ENCODE results near the gene ETV1. TPM values are rescaled to one million over a fixed set of nuclear protein-coding genes. Genes with fewer than 3 reads are reported as not detected.

Gene ETV1
- total RNA-seq, 1 experiment from 2014 or later = 23.3 TPM

GRCh38 chr7:13901577-13901976 is 87.9 kb downstream of the ETV1 start (continued):
- TF ChIP-seq ZNF274 (IDR thresholded peaks at IDR 0.05; ENCODE audit: low read depth, low read length) = no peak
- no peak for TF ChIP-seq POLR2AphosphoS5 (IDR thresholded peaks at IDR 0.05; ENCODE audit: low read depth, low read length)

GRCh38 chr7:13898957-13899670 is 90.4 kb downstream of the ETV1 start:
- no peak for DNase-seq (ENCODE audit: low read depth, low spot score)
- BruUV-seq (replicated peaks) = no TSS peak
- intact Hi-C loops (cut with micrococcal nuclease) = no loop called here
- Histone ChIP-seq H4K20me1 (ENCODE audit: insufficient read depth) (no peaks in the 10 kb centered on the region), H3K9me2 (ENCODE audit: insufficient read depth) (no peaks in the 10 kb centered on the region), H3K36me3 (ENCODE audit: control insufficient read depth in 1 of 2, insufficient read depth in 2 of 2, low read length in 2 of 2) (no peaks in the 10 kb centered on the region), H3K9ac (ENCODE audit: low read length) (no peak overlapping the region), H2AFZ (ENCODE audit: low read depth, low read length, poor library complexity, severe bottlenecking) (no peak overlapping the region), H3K4me1 (ENCODE audit: control insufficient read depth in 1 of 2, insufficient read depth in 2 of 2, low read length in 2 of 2) (no peaks in the 10 kb centered on the region), H3K79me2 (ENCODE audit: insufficient read depth, low read length) (no peaks in the 10 kb centered on the region), H3K27ac (ENCODE audit: low read depth, low read length) (no peak overlapping the region), H3K9me3 (ENCODE audit: control insufficient read depth in 1 of 2, insufficient read depth in 1 of 2, low read depth in 1 of 2, low read length in 2 of 2) (no peaks in the 10 kb centered on the region), H3K4me2 (ENCODE audit: low read length) (no peak overlapping the region), H3K4me3 (replicated peaks in 1 of 2; ENCODE audit: low read depth in 1 of 2, low read length in 2 of 2) (no peak overlapping the region), H3K27me3 (ENCODE audit: insufficient read depth, low read length) (no peaks in the 10 kb centered on the region)
- ChIA-PET CTCF (no interaction called here), RAD21 (ENCODE audit: low non-redundant PET in 1 of 2, low total read pairs in 2 of 2, uncharacterized antibody in 2 of 2, unreplicated experiment in 2 of 2) (no interaction called here), POLR2A (no interaction called here)
- no peak for ATAC-seq
- TF ChIP-seq ZBTB33 (IDR thresholded peaks at IDR 0.05; ENCODE audit: extremely low read depth, insufficient replicate concordance, low read length) (no peak), EZH2 (IDR thresholded peaks at IDR 0.05) (no peak), CEBPB (IDR thresholded peaks at IDR 0.05; ENCODE audit: low read depth) (no peak), EZH2phosphoT487 (IDR thresholded peaks at IDR 0.05; ENCODE audit: borderline replicate concordance) (no peak), CBX3 (IDR thresholded peaks at IDR 0.05; ENCODE audit: low read depth) (no peak), SIN3A (IDR thresholded peaks at IDR 0.05; ENCODE audit: low read depth) (no peak), MAX (IDR thresholded peaks at IDR 0.05) (no peak)
